Activated T-cell treated with anti-CD3 and anti-CD28 coated beads for 48 hours (primary cell): ENCODE measurements around the gene EXOC1L.

ENCODE experiments used
- DNase-seq: peaks from one replicate; pipeline ENCODE4 v3.0.0-alpha.2; 2020; ENCODE audit warnings: low read depth

Gene EXOC1L, protein sequence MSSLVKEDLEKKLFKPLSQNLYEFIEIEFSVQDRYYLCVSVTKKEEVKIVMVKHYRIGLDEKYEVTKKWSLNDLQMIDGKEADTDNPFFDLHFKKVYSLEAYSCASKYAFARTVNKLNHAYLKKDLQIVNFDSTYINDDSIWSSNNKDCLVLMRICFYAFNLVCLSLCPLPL

DNA sequence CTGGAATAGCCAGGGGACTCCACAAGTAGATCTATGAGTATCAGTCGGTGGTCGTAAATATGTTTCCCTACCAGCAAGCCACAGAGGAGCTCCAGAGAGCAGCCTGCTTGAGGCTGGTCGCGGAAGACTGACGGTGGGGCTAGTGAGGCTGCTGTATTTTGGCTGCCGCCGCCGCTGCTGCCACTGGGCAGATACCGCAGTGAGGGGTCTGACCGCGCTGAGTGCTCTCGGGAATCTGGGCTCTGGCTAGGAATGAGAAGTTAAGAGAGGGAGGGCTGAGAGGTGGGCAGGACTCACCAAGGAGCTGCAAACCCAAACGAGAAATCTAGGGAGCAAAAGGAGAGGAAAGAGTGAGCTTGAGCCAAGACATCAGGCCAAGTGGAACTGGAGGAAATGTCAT, at the start of gene EXOC1L:
Gene EXOC1L (plus strand): TSS at position 157 of the 400 bp plus-strand sequence. CDS start 237 bp downstream, at position 394.
- no peak for DNase-seq

DNA sequence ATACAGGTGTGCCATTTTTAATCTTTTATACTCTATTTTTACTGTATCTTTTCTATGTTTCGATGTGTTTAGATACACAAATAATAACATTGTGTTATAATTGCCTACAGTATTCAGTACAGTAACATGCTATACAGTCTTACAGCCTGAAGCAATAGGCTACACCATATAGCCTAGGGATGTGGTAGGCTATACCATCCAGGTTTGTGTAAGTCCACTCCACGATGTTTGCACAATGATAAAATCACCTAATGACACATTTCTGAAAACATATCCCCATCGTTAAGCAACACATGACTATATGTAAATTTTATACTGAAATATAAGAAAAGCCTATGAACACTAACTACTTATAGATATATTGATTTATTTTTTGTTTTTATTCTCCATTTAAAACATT, 48.9 kb upstream of the EXOC1L start:
- DNase-seq = no peak

DNA sequence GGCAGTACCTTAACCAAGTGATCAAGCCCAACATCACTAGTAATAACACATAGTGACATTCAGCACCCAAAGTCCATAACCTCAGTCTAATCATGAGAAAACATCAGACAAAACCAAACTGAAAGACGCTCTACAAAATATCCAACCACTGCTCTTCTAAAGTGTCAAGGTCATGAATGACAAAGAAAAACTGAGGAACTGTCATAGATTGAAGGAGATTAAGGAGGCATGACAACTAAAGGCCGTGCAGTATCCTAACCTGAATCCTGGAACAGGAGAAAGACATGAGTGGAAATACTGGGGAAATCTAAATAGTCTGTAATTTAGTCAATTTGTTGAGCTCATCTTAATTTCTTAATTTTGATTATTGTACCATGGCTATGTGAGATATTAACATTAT, 38.2 kb upstream of the EXOC1L start:
- DNase-seq = no peak

DNA sequence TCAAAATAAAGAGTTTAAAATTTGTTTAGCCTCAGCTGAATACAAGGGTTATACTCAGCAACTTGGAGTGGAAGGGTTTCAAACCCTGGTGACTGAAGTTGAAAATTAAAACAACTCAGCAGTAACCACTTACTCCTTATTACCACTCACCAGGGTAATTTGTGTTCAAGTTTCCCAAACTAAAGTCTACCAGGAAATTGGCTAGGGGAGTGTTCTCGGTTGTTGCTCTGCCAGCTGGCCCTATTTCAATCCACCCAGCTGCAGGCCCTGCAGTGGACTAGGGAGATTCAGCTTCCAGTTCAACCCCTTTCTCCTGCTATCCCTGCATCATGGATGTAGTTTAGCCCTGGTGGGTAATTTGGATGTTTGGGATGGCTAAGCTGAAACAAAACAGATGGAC, 37.8 kb upstream of the EXOC1L start:
- no peak for DNase-seq

DNA sequence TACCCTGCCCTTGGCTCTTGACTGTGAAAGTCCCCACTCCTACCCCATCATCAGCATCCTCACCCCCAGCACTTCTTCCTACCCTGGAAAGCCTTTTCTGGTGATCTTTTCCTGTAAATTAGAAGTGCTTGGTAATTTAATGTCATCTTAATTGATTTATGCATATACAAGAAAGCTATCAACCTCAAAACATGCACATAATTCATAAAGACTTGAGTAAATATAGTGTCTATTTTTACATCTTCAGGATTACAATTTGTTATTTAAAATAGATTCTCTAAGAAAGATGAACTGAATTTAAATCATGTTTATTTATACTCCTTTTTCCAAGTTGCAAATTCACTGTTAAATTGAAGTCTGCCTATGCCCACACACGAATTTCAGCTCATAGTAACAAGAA, 36.0 kb upstream of the EXOC1L start:
- no peak for DNase-seq

DNA sequence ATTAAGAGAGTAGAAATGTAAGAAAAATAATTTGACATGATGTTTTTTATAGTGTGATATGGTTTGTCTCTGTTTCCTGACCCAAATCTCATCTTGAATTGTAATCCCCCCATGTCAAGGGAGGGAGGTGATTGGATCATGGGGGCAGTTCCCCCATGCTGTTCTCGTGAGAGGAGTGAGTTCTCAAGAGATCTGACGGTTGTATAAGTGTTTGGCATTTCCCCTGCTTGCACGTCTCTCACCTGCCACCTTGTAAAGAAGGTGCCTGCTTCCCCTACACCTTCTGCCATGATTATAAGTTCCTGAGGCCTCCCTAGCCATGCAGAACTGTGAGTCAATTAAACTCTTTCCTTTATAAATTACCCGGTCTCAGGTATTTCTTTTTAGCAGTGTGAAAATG, 34.8 kb upstream of the EXOC1L start:
- DNase-seq = no peak

DNA sequence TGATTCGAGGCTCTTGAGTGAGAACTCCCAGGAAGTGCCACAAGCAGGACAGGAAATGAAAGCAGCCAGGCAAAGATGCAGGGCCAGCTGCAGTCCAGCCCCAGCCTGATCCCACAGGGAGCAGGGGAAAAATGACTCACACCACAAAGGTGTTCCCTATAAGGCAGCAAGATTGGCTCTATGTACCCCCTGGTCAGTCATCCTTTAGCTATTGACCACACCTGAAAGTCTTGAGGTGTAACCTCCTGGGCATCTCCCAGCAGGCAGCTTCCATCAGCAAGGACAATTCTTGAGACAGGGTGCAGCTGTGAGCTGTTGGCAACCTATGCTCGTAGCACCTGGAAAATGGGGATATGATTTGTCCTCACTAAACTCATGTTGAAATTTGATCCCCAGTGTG, 27.9 kb upstream of the EXOC1L start:
- no peak for DNase-seq

DNA sequence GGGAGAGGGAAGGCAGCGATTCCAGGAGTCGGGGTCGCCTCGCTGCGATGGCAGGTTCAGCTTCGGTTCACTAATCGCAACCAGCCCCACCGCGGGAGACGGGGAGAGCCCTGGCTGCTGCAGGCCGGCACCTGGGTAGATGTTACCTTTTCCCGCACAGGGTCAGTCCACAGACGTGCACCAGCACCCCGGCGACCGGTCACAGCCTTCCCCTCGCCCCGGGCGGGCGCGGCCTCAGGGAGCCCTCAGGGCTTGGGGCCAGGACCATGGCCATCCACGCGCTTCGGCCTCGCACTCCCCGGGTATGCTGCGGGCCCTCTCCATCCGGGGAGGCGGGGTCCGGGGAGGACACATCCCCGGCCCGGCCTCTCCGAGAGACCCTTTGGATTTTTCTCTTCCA, 26.1 kb upstream of the EXOC1L start:
- no peak for DNase-seq

DNA sequence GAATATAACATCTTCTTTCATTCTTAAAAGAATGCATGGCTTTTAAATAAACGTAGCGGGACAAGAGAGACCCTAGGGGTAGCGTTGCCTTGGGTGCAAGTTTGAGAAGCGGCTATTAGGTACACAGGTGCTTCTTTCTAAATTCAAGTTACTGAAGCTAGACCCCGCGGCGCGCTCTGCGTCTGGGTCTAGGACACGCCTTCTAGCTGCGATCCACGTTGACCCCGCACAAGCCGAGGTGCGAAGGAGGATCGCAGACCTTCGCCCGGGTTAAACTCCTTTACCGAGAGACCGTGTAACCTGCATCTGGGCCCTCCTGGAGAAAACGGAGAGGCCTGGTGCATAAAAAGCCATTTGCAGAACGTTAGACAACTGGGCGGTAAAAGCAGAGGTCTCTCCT, 25.5 kb upstream of the EXOC1L start:
- DNase-seq = no peak

DNA sequence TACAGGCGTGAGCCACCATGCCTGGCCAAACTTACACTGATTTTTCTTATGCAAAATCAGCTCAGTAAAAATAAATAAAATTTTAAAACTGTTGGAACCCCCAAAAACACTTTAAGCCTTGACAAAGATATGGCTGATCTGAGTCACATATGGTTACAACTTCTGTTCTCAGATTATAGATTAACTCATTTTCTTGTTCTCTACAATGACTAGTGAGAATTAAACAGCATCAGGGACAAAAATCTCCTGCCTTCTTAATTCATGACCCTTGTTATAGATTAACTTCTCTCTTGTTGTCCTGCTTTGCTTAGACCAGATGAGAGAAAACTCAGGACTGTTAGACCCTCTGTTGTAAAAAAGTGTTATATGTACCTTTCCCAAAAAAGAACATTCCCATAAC, 24.2 kb upstream of the EXOC1L start:
- DNase-seq = no peak

DNA sequence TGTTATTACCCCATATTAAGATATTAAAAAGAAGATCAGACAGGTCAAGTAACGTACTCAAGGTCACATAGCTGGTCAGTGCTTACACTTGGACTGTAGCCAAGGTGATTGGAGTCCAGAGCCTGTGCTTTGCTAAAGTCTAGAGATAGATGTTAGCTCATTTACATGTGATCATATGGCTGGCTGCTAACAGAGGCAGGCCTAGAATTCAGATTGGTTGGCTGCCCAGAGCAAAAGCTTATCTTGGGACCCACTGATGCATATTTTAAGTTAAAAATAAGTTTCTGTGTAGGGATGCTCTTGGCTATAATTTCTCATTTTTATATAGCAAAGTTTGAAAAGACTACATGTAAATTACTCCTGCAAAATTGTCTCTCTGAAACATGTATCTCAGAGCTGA, 18.1 kb upstream of the EXOC1L start:
- DNase-seq = no peak

DNA sequence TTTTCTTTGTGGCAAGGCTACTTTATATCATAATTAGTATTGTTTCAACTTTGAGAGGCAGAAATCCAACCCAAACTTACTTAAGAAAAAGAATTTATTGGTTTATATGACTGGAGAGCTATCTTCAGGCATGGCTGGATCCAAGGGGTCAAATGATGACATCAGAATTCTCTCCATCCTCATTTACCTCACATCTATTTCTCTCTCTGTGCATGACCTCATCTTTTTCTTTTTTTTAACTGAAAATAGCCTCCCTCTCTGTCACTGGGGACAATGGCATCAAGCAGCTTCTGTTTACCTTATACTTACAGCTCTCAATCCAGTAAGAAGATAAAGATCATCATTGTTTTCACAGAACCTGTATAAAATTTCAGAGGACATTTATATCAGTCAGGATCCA, 12.0 kb upstream of the EXOC1L start:
- DNase-seq = no peak

DNA sequence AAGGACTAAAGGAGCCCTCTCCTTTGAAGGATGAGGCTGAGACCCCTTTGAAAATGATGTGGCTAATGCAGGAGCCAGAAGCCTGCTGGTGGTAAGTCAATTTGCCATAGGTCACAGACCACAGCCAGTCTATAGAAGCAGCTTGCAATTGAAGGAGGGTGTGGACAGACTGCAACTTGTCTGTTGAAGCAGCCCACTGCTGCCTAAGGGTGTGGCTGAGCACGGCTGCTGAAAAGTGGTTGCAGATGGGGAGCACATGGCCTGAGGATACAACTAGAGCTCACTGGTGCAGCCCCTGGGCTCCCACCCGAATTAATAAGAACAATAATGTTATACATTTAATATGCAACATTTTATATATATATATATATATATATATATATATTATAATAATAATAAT, 11.4 kb upstream of the EXOC1L start:
- DNase-seq = no peak

DNA sequence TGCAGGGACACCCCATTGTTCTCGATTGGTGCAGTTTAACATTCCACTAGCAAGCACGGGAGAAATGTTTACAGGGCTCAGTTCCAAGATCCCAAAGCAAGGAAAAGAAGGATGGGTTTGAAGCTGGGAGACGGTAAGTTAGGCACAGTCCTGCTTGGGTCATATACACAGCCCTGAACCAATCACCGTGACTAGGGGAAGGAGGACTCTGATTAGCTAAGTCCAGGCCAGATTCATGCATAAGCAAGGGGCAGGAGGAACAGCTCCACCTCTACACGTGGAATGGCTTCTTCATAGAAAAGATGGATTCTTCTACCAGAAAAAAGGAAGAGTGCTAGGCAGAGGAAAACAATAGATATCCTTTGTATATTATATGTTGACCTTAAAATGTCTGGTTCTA, 11.0 kb upstream of the EXOC1L start:
- DNase-seq = no peak

DNA sequence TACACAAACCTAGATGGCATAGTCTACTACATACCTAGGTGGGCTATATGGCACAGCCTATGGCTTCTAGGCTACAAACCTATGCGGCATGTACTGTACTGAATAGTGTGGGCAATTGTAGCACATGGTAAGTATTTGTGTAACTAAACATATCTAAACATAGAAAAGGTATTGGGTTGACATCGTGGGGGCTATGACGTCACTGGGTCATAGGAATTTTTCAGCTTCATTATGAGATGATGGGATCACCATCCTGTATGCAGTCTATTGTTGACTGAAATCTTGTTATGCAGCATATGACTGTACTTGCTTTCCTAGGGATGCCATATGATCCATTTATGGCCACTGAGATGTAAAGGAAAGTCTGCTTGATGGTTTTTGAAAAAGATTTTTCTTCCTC, 1.9 kb upstream of the EXOC1L start:
- no peak for DNase-seq

DNA sequence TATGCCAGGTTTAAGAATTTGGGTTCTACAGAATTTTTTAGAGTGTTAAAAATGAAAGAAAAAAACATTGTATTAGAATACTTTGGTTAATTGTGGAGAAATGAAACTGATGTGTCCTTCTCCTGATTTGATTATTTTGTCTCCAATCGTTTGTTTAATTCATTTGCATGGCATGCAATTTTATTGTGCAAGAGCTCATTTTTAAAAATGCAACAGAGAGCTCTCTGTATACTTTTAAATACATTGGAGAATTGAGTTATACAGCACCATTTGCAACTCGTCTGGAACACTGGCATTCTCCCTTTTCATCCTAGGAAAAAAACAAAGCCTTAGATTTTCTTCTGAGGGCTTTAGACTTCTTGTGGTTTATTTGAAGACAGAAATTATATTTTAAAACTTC, 689 bp downstream of the EXOC1L start:
- DNase-seq = no peak

DNA sequence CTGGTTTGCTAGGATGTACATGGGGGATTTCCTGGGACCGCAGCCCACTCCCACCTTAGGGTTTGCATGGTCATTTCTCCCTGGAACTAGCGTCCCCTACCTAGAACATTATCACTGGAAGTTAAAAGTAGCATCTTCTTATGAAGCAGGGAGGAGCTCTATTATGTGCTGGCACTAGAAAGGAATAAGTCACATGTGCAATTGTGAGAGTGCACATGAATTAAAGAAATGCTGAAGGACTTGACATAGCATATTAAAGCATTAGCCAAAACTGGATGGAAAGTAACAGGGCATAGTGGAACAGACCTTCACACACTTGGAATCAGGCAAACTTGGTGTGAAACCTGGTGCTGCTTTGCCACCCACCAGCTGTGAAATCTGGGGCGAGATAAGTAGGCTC, 2.7 kb downstream of the EXOC1L start:
- DNase-seq = no peak

DNA sequence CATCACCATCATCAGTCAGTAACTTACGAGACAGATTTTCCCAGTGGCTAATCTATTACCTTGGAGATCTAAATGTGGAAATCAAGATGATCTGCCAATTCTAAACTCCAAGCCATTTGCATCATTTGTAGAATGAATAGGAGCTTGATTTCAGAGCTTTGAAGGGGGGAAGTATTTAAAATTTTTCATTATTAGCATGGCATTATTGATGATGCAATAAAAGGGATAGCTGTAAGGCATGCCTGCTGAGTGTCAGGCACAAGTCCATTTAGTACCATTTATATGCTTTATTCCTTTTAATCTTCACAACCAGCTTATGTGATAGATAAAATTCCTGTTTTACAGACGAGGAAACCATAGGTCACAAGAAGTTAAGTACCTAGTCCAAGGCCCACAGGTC, 5.3 kb downstream of the EXOC1L start:
- DNase-seq = no peak

DNA sequence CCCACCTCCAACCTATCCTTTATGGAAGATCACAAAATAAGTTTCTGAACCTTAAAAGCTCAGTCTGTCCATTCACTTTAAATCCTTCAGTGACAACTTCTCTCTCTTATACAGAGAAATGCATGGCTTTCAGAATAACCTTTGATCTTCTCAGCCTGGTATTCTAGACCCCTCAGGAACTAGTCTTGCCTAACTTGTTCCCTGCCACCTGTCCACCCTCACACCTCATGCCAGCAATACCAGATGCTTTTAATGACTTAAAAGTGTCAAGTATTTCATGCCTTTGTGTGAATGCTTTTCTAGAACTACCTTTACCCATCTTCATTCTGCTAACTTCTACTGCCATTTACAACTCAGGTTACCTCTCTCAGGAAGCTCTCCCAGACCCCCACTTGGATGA, 7.4 kb downstream of the EXOC1L start:
- DNase-seq = no peak

DNA sequence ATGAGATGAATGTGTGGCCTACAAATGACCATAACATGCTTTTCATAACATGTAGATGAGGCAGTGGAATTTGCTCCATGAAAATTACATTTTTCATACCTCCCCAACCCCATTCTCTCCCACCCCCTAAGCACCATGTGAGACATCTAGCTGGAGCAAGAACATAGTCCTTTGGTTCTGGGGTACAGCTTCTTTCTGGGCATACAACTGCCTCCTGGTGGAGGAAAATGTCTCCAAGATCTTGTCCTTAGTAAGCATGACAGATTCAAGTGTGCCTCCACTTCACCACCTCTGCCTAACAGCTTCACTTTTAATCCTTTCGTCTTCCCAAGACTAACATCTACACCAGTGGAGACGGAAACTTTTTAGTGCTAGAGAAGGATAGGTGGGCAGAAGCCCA, 8.0 kb downstream of the EXOC1L start:
- no peak for DNase-seq

DNA sequence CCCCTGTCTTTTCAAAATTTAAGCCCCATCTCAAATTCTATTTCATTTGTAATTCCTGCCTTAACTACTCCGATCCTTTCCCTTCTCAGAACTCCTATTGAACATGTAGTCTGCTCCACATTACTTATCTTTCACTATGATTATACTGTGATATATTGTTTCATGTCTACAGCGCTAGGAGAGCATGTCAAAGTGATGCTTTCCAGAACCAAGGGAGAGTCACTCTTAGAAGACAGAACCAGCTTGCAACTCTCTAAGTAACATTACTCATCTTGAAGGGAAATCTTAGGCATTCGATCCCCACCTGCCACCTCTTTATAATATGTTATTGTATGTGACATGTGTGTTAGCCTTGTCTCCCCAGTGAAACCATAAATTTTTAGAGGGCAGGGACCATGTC, 10.5 kb downstream of the EXOC1L start:
- no peak for DNase-seq

DNA sequence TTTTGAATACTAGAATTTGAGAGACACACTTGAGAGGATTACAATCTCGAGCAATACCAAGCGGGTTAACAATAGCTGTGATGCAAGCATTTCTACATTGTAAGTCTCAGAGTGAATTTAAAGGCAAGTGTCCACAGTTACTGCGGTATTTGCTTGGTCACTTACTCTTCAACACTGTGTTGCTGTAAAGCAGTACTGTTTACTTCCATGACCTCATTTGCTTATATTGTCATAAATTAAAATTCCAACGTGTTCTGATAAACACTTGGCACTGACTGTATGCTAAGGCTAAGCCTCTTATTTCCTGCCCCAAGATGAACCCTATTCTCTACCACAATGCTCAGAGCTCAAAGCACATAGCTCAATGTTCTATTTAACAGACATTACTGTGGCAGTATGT, 11.1 kb downstream of the EXOC1L start:
- DNase-seq = no peak

DNA sequence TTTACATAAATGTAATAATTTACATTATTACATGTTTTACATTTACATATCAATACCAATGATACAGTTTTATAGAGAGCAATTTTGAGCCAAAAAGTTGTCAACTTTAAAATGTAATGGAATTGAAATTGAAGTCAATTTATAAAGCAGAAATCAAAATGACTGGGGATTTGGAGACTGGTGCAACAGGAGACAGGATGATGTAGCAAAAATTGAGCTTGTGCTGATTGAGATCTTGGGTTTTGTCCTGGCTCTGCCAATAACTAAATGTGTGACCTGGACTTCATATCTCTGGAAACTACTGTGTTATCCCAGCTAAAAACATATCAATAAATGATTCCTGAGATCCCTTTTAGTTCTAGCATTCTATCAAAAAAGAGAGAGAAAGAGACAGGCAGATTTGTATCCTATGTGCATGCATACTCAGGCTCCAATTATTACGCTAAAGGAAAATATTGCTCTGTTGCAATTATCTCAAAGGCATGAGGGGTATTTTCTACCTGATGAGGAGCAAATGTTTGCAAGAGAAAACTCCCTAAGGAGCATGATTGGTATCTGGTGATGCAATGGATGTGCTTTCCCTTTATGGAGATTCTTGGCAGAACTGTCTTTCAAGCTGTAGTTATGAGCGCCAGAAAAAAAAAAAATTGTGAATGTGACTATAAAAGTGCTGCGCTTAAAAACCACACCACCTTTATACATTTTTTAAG, 14.7 kb downstream of the EXOC1L start:
- no peak for DNase-seq

DNA sequence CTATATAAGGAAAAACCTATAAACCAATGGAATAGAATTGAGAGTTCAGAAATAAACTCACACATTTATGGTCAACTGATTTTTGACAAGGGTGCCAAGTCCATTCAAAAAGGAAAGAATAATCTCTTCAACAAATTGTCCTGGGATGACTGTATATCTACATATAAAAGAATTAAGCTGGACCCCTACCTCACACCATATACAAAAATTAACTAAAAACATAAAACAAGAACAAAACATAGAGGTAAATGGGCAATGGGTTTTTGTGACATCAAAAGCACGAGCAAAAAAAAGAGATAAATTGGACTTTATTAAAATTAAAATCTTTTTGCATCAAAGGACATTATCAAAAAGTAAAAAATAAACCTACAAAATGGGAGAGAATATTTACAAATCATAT, 18.3 kb downstream of the EXOC1L start:
- DNase-seq = no peak
